ENCODE data around the gene ZKSCAN1.

- TF ChIP-seq SUZ12 (IDR thresholded peaks at IDR 0.05; ENCODE audit: extremely low read depth, insufficient read depth, insufficient read length) (no peak), YY1 (IDR thresholded peaks at IDR 0.05; ENCODE audit: insufficient read depth, insufficient read length) (no peak), ZNF274 (IDR thresholded peaks at IDR 0.05; ENCODE audit: low read depth, low read length) (no peak)
These were observed 71.8 kb downstream of the ZKSCAN1 start for GRCh38 chr7:100087055-100087750.
